22Rv1 (cell line): ENCODE data around the gene CACNA1E.

Source experiments
- ZFX ChIP-seq: fragments of 450-650 bp; IDR thresholded peaks from 2 replicates; pipeline ENCODE4 v1.6.1; 2017; ENCODE audit warnings: antibody characterized with exemption, borderline replicate concordance
- TF ChIP-seq, protein P1 (sequence below): fragments of 450-650 bp; IDR thresholded peaks from 2 replicates; pipeline ENCODE4 v1.5.1; 2017; ENCODE audit warnings: mild to moderate bottlenecking

DNA sequence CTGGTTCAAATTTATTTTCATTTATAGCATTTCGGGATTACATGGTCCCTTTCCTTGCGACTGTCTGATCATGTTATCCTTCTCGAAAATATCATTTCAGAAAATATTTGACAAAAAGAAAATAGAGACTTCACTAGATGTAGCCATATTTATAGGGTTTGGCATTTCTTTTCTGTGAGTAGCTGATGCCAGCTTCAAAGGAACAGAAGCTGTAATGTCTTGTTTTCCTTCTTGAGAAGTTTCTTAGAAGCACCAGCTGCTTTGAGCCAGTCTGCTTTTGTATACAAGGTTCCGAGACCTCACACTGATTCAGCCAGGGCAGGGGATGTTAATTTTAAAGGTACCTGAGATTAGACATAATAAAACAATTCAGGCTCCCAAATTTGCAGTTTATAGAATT is 329.9 kb downstream of the CACNA1E start:
- TF ChIP-seq, protein P1, sequence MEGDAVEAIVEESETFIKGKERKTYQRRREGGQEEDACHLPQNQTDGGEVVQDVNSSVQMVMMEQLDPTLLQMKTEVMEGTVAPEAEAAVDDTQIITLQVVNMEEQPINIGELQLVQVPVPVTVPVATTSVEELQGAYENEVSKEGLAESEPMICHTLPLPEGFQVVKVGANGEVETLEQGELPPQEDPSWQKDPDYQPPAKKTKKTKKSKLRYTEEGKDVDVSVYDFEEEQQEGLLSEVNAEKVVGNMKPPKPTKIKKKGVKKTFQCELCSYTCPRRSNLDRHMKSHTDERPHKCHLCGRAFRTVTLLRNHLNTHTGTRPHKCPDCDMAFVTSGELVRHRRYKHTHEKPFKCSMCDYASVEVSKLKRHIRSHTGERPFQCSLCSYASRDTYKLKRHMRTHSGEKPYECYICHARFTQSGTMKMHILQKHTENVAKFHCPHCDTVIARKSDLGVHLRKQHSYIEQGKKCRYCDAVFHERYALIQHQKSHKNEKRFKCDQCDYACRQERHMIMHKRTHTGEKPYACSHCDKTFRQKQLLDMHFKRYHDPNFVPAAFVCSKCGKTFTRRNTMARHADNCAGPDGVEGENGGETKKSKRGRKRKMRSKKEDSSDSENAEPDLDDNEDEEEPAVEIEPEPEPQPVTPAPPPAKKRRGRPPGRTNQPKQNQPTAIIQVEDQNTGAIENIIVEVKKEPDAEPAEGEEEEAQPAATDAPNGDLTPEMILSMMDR: no peak
- no peak for TF ChIP-seq ZFX
